Heart right ventricle (tissue), 16 donors: ENCODE results near the gene NFIB. TPM values are rescaled to one million over a fixed set of nuclear protein-coding genes. Genes with fewer than 3 reads are reported as not detected.
A peak's percentile ranks its signal among the peaks of the same experiment; 100 is the strongest.

ENCODE experiments used
- ATAC-seq, 8 donors: fragments of 200-7000 bp; cut with Tn5 transposase; one replicate each; pipeline ENCODE4 v1.9.1; 2020; ENCODE audit warnings: mild to moderate bottlenecking in 8 of 8, moderate library complexity in 8 of 8, moderate number of reproducible peaks in 1 of 8
- DNase-seq, 2 donors: peaks; one replicate each; pipeline ENCODE4 v3.0.0-alpha.2; 2020
- H3K27ac ChIP-seq, 10 donors: fragments of 200-600 bp; sonication (generic) in 2 of 10; one replicate each; pipeline versions ENCODE4 v1.5.0 to v1.8.0; 2020 to 2022; ENCODE audit warnings: mild to moderate bottlenecking in 3 of 10
- H3K27me3 ChIP-seq, 7 donors: fragments of 200-600 bp; one replicate each; pipeline ENCODE4 v1.8.0; 2021 to 2022; ENCODE audit warnings: mild to moderate bottlenecking in 2 of 7
- H3K36me3 ChIP-seq, 9 donors: fragments of 200-600 bp; sonication (generic) in 1 of 9; one replicate each; pipeline versions ENCODE4 v1.5.0 to v1.8.0; 2020 to 2022; ENCODE audit warnings: mild to moderate bottlenecking in 2 of 9
- H3K4me1 ChIP-seq, 9 donors: fragments of 200-600 bp; sonication (generic) in 1 of 9; one replicate each; pipeline versions ENCODE4 v1.5.0 to v1.8.0; 2020 to 2022; ENCODE audit warnings: mild to moderate bottlenecking in 4 of 9
- H3K4me3 ChIP-seq, 10 donors: fragments of 200-600 bp; sonication (generic) in 2 of 10; one replicate each; pipeline versions ENCODE4 v1.5.0 to v1.8.0; 2020 to 2022; ENCODE audit warnings: mild to moderate bottlenecking in 7 of 10, moderate library complexity in 2 of 10
- H3K9me3 ChIP-seq, 11 donors: fragments of 200-600 bp in 10 of 11; sonication (generic) in 2 of 11; one replicate each; pipeline versions ENCODE4 v1.5.0 to v1.8.0; 2013 to 2022; ENCODE audit warnings: mild to moderate bottlenecking in 2 of 11, control low read depth in 1 of 11, moderate library complexity in 1 of 11
- WGBS, 2 donors: extraction: QIAGEN DNeasy Blood & Tissue Kit; methylation state at CpG; one replicate each; pipeline ENCODE4 v1.1.7; 2013; ENCODE audit warnings: inconsistent platforms in 1 of 2; 5-methylcytosine and 5-hydroxymethylcytosine counted together
- intact Hi-C, 10 donors: fragments of 100-400 bp; cut with DNase I; formaldehyde crosslinking; loops; one replicate each; pipeline versions ENCODE4 v1.11.1 to v1.14.2; 2022
- polyA plus RNA-seq, 2 donors: library from polyadenylated mRNA; stranded (reverse); fragments of 200-250 nt; gene quantifications; one replicate each; pipeline ENCODE4 v1.2.3, GENCODE V29; 2013
- total RNA-seq, 10 donors: library from RNA; stranded (reverse); fragmentation: NEBNext Ultra II Directional in 3 of 10; extraction: Animal tissue kit (Norgen Biotek cat#: 25700) in 3 of 10; gene quantifications; one replicate each; pipeline versions ENCODE4 v1.2.1 to v1.2.4, GENCODE V29; 2021 to 2023
- TF ChIP-seq, protein P1 (sequence below), 9 donors: fragments of 200-600 bp; sonication (generic) in 2 of 9; IDR thresholded peaks; one replicate each; pipeline versions ENCODE4 v1.5.0 to v1.8.0; 2021 to 2022; ENCODE audit warnings: antibody characterized with exemption in 9 of 9, mild to moderate bottlenecking in 5 of 9, moderate library complexity in 1 of 9
- donor health status: Arrhythmogenic right ventricular cardiomyopathy.
- donor health status: ischemic (EF 13 %, LVEDD 7.1; RV severe dilation, severe dysfunction).
- donor health status: healthy with polysubstance abuse.
- donor health status: DM: no; HTN: yes; CAD: no.
- donor health status: DM: no; HTN: no; CAD: no.
- donor health status: ischemic (EF 25% LVEDD 6.9; RV normal size, moderate dysfunction).
- donor health status: ischemic (EF 25% LVEDD 5.7; RV mildly dilated, moderate dysfunction).
- donor health status: healthy.
- donor health status: DM: yes; HTN: yes; CAD: no.
- donor health status: Ischemic cardiomyopathy.
- donor health status: ischemic (EF 35%, LVEDD 5.7; RV mildly dilated, moderate dysfunction).
- donor health status: nonischemic (EF 11% LVEDD 7.7; RV severe dilation, severe dysfunction).
- donor health status: DM: yes; HTN: yes; CAD: no.
- donor health status: PGD.
- donor health status: ischemic (EF 29% LVEDD 5.4; RV normal size, mild dysfunction).
- donor health status: nonischemic (EF 23%, LVEDD 6.1; RV moderate dilation, normal function).

The NFIB gene
- total and polyA plus RNA-seq, 12 donors = 16.7 to 145 (median 124) TPM

DNA sequence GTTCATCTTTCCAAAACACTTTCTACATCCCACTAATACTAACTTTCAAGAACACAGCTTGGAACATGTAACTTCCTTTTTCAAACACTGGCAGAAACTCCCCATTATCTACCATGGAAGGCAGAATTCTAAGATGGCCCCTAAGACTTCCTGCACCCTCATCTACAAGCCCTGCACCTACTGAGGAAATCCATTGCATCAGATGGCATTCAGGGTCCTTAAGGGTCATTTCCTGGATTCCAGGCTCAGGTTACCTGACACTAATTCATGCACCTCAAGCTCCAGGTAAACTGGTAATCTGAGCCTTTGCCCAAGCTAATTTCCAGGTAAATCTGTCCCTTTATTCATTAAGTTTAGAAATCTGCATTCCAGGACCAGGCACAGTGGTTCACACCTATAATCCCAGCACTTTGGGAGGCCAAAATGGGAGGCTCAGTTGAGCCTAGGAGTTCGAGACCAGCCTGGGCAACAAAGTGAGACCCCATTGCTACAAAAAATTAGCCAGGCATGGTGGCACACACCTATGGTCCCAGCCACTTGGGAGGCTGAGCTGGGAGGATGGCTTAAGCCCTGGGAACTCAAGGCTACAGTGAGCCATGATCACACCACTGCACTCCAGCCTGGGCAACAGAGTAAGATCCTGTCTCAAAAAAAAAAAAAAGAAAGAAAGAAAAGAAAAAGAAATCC is 91.6 kb downstream of the NFIB start:
- H3K27ac ChIP-seq = peak overlapping the region in 9 of 10 donors; percentile 1 to 84 (median 73)
- H3K4me3 ChIP-seq = no peak overlapping the region
- TF ChIP-seq, protein P1, sequence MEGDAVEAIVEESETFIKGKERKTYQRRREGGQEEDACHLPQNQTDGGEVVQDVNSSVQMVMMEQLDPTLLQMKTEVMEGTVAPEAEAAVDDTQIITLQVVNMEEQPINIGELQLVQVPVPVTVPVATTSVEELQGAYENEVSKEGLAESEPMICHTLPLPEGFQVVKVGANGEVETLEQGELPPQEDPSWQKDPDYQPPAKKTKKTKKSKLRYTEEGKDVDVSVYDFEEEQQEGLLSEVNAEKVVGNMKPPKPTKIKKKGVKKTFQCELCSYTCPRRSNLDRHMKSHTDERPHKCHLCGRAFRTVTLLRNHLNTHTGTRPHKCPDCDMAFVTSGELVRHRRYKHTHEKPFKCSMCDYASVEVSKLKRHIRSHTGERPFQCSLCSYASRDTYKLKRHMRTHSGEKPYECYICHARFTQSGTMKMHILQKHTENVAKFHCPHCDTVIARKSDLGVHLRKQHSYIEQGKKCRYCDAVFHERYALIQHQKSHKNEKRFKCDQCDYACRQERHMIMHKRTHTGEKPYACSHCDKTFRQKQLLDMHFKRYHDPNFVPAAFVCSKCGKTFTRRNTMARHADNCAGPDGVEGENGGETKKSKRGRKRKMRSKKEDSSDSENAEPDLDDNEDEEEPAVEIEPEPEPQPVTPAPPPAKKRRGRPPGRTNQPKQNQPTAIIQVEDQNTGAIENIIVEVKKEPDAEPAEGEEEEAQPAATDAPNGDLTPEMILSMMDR (IDR thresholded peaks at IDR 0.05) = no peak
- H3K4me1 ChIP-seq = peaks cover 11 to 79% (median 70%) of the 10 kb centered on the region in 9 donors
- no peak for ATAC-seq
- 100% methylated on average over 1 of the region's 1 CpG for whole genome bisulfite sequencing, 2 donors
- intact Hi-C loops = no loop called here
- no peaks in the 10 kb centered on the region for H3K9me3 ChIP-seq
- no peak for DNase-seq
- H3K27me3 ChIP-seq = no peaks in the 10 kb centered on the region
- peaks cover 0 to 26% (median 0%) of the 10 kb centered on the region in 9 donors for H3K36me3 ChIP-seq

DNA sequence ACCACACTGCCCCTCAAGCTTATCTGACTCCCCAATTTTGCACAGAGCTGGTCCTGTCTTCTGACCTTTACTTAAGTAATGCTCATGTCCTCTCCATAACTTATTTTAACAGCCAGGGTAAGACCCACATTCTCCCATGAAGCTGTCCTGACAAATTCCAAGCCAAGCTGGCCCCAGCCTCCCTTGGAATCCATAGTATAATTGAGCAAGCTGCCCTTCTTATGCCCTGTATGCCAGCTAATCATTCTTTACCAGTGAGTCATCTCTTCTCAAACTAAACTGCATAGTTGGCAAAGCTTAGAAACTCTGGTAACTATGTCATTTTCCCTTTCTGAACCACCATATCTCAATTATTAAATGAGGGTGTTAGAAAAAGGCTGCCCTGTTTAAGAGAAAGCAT is 92.4 kb downstream of the NFIB start:
- no peaks in the 10 kb centered on the region for H3K27me3 ChIP-seq
- DNase-seq = no peak
- peak overlapping the region in 7 of 10 donors; percentile 1 to 84 (median 79) for H3K27ac ChIP-seq
- H3K9me3 ChIP-seq = no peaks in the 10 kb centered on the region
- ATAC-seq = peak; percentile 61 to 88 (median 80)
- TF ChIP-seq, protein P1 (IDR thresholded peaks at IDR 0.05) = no peak
- peaks cover 0 to 24% (median 0%) of the 10 kb centered on the region in 9 donors for H3K36me3 ChIP-seq
- H3K4me3 ChIP-seq = no peak overlapping the region
- intact Hi-C loops = no loop called here
- peaks cover 11 to 78% (median 64%) of the 10 kb centered on the region in 9 donors for H3K4me1 ChIP-seq

DNA sequence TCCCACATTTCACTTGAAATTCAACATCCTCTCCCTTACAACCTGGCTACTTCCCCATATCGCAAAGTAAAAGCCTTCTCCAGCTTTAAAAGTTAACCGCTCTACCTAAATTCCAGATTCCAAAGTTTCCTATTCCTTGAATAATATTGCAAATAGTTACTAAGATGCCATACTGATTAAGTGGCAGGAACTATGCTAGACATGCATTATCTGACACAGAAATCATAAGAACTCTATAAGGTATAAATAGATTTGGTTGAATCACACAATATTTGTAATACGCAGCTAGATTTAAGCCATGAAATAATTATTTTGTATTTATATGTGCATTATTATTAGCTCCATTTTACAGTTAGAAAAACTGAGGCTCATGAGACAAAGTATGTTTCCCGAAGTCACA is 92.8 kb downstream of the NFIB start:
- Histone ChIP-seq H3K27ac (peak overlapping the region in 7 of 10 donors; percentile 1 to 84 (median 79)), H3K27me3 (no peaks in the 10 kb centered on the region), H3K9me3 (no peaks in the 10 kb centered on the region), H3K4me1 (peaks cover 11 to 79% (median 62%) of the 10 kb centered on the region in 9 donors), H3K4me3 (no peak overlapping the region), H3K36me3 (peaks cover 0 to 20% (median 0%) of the 10 kb centered on the region in 9 donors)
- TF ChIP-seq, protein P1 (IDR thresholded peaks at IDR 0.05) = no peak
- DNase-seq = no peak
- no peak for ATAC-seq
- 96 to 97% methylated on average over 4 of the region's 4 CpGs for WGBS, 2 donors
- intact Hi-C loops = no loop called here

DNA sequence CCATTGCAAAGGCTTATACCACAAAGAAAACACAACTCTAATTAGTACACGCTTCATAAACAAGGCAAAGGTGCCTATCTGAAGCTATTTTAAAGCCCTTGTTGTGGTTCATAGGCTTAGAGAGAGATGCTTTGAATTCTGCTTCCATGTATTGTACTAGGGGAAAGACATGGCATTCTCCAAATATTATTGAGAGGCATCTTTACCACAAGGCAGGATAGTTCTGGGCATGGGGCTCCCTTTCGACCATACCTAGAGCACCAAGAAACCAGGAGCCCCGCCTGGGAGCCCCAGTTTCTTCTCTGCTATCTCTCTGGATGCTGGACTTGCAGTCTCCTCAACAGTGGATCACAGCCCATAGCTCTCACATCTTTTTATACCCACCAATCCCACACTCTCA is 93.7 kb downstream of the NFIB start:
- Histone ChIP-seq H3K27me3 (no peaks in the 10 kb centered on the region), H3K4me3 (no peak overlapping the region), H3K36me3 (peaks cover 0 to 11% (median 0%) of the 10 kb centered on the region in 9 donors), H3K27ac (peak overlapping the region; percentile 10 to 79 (median 58)), H3K4me1 (peaks cover 11 to 87% (median 68%) of the 10 kb centered on the region in 9 donors), H3K9me3 (no peaks in the 10 kb centered on the region)
- DNase-seq (no peak), ATAC-seq (peak in 6 of 8 donors; percentile 3 to 43 (median 14))
- intact Hi-C loops = no loop called here
- WGBS, 2 donors = 69 to 82% methylated on average over 3 of the region's 3 CpGs
- TF ChIP-seq, protein P1 (IDR thresholded peaks at IDR 0.05) = no peak
